Frontal cortex (tissue), 4 donors: Measurements from ENCODE around the gene MAP4. TPM values are rescaled to one million over a fixed set of nuclear protein-coding genes. Genes with fewer than 3 reads are reported as not detected.
"Not testable (repeated sequence)": the region's sequence is repeated elsewhere in the genome, so short reads cannot be mapped to it uniquely, and the experiment has no call there.

Experiments used
- DNase-seq, 2 donors: peaks; one replicate each; pipeline ENCODE4 v3.0.0; 2012; ENCODE audit warnings: low spot score in 2 of 2
- FAIRE-seq: peaks from 2 replicates; lab custom pipeline; 2012; peaks lifted over from hg19 to GRCh38; lab: Jason Lieb, UNC
- total RNA-seq: library from RNA; depleted of rRNA; stranded (reverse); fragments of >200 nt; gene quantifications from one replicate; pipeline ENCODE4 v1.2.3, GENCODE V29; 2014
- donor health status: control.
- donor health status: control.
- donor health status: control.

MAP4 gene
- total RNA-seq, 1 donor from 2014 or later = 258 TPM

DNA sequence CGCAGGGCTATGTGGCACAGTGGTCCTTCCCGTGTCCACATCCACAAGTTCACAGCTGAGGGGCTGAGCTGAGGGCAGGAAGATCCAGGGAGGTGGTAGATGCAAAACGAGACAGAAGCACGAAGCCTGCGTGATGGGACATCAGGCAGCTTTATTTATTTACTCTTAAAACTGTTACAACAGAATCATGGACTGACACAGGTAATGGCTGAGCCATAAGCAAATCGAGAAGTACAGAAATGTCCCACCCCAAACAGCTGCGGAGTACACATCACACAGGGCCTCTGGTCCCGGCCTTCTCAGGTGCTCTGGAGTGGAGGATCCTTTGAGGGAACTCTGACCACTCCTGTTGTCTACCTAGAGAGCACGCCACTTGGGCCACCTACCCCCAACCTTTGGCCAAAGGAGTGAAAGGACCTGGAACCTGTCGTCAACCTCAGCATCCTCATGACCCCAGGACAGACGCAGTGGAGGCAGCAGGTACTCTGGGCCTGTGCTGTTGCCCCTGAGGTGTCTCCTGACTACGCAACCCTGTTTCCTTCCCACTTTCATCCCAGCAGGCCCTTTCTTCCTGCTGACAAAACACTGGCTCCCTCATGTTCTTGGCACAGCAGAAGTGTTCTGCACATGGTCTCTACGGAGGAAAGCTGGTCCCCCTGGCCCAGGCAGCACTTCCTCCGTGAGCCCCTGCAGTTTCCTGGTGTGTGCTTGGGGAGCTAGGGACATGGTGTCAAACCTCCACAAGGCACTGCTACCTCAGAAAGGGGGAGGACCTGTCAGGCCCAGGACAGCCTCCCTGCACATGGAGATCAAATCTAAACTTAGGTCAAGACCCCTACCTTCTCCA, 165.4 kb downstream of the MAP4 start:
- FAIRE-seq = no peak
- DNase-seq = no peak

DNA sequence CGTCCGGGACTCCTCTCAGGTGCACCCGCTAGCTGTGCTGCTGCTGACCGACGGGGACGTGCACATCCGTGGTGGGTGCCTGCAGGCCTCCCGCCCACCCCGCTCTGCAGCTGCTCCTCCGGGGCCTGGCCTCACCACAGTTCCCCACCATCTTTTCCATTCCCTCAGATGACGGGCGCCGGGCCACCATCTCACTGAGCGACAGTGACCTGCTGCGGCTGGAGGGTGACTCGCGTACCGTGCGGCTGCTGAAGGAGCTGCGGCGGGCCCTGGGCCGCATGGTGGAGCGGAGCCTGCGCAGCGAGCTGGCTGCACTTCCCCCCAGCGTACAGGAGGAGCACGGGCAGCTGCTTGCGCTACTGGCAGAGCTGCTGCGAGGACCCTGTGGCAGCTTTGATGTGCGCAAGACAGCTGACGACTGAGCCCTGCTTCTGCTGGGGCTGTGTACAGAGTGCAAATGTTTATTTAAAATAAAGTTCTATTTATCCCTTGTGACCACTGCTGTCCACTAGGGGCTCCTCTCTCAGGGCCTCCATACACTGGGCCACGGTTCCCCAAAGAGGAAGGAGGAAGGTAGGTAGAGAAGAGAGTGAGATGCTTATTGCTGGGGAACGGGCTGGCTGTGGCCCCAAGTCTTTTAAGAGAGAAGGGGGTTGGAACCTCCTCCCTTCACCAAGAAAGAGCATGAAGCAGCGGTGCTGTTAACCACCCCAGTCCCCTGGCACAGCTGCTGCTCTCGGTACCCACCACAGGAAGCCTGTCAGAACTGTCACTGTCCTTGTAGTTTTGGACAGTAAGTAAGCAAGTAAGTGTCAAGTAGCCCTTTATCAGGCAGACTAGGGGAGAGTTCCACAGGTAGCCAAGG, 166.3 kb downstream of the MAP4 start:
- no peak for DNase-seq

DNA sequence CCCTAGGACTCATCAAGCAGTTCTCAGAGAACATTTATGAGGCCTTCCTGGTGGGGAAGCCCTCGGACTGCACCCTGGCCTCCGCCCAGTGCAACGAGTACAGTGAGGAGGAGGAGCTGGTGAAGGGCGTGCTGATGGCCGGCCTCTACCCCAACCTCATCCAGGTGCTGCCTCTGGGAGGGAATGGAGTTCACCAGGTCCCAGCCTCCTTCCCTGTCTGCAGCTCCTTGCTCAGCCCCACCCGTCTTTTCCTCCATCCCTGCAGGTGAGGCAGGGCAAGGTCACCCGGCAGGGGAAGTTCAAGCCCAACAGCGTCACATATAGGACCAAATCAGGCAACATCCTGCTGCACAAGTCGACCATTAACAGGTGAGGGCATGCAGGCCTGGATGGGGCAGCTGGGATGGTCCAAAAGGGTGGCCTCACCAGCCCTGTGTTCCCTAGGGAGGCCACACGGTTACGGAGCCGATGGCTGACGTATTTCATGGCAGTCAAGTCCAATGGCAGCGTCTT, 167.0 kb downstream of the MAP4 start:
- DNase-seq (no peak), FAIRE-seq (no peak)

More for the DNA sequence above, 166.3 kb downstream of the MAP4 start:
- no peak for FAIRE-seq

DNA sequence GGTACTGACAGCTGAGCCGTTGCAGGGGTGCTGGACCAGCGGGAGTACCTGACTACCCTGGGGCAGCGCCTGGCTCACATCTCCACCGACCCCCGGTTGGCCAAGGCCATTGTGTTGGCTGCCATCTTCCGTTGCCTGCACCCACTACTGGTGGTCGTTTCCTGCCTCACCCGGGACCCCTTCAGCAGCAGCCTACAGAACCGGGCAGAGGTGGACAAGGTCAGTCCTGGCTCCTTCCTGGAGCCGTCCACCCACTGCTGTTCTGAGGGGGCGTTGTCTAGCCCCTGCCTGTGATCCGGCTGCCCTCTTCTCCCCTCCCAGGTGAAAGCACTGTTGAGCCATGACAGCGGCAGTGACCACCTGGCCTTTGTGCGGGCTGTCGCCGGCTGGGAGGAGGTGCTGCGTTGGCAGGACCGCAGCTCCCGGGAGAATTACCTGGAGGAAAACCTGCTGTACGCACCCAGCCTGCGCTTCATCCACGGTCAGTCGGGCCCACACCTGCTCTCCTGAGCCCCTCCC, 167.6 kb downstream of the MAP4 start:
- no peak for FAIRE-seq
- DNase-seq = no peak

DNA sequence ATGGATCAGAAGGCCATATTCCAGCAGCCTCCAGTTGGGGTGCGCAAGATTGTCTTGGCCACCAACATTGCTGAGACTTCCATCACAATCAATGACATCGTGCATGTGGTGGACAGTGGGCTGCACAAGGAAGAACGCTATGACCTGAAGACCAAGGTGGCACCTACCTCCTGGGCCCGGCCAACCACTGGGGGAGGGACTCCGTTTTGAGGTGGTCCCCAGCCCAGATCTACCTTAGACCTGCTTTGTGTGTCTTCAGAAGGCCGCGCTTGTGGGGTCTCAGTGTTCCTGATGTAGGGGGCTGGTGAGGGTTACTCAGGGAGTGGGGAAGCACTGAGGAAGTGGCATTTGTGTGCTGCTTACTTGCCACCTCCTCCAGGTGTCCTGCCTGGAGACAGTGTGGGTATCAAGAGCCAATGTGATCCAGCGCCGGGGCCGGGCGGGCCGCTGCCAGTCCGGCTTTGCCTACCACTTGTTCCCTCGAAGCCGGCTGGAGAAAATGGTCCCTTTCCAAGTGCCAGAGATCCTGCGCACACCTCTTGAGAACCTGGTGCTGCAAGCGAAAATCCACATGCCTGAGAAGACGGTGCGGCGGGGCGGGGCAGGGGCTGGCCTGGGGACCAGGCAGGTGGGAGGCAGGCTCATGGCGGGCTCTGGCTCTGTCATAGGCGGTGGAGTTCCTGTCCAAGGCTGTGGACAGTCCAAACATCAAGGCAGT, 168.3 kb downstream of the MAP4 start:
- DNase-seq (no peak), FAIRE-seq (no peak)

DNA sequence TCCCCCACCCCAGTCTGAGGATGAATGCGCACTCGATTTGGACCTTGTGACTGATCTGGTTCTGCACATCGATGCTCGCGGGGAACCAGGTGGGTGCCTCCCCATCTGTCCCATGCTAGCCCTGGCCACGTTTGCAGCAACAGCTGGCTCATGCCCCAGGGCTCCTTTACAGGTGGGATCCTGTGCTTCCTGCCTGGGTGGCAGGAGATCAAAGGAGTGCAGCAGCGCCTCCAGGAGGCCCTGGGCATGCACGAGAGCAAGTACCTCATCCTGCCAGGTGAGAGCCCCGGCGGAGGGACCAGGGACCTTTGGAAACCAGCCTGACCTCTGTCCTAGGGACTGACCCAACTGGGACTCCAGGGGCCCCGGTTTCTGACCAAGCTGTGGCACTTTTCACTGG, 169.0 kb downstream of the MAP4 start:
- DNase-seq (no peak), FAIRE-seq (no peak)

DNA sequence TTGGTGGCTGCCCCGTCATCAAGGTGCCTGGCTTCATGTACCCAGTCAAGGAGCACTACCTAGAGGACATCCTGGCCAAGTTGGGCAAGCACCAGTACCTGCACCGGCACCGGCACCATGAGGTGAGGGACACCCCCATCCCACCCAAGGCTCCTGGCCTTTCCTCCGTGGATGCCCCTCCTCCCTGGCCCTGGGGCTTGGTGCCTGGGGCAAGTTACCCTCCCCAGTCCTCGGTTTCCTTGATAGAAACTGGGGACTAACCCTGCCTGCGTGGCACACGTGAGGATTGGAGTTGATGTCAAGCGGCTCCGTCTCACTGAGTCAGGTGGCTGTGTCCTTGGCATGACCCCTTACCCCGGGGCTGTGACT, 169.4 kb downstream of the MAP4 start:
- DNase-seq (no peak), FAIRE-seq (no peak)

DNA sequence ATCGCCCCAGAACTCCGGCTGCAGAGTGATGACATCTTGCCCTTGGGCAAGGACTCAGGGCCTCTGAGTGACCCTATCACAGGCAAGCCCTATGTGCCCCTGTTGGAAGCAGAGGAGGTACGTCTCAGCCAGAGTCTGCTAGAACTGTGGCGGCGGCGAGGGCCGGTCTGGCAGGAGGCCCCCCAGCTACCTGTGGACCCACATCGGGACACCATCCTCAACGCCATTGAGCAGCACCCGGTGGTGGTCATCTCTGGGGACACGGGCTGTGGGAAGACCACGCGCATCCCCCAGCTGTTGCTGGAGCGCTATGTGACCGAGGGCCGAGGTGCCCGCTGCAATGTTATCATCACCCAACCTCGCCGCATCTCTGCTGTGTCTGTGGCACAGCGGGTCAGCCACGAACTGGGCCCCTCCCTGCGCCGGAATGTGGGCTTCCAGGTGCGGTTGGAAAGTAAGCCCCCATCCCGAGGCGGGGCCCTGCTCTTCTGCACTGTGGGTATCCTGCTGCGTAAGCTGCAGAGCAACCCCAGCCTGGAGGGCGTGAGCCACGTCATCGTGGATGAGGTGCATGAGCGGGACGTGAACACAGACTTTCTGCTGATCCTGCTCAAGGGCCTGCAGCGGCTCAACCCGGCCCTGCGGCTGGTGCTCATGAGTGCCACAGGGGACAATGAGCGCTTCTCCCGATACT, 169.9 kb downstream of the MAP4 start:
- no peak for FAIRE-seq

DNA sequence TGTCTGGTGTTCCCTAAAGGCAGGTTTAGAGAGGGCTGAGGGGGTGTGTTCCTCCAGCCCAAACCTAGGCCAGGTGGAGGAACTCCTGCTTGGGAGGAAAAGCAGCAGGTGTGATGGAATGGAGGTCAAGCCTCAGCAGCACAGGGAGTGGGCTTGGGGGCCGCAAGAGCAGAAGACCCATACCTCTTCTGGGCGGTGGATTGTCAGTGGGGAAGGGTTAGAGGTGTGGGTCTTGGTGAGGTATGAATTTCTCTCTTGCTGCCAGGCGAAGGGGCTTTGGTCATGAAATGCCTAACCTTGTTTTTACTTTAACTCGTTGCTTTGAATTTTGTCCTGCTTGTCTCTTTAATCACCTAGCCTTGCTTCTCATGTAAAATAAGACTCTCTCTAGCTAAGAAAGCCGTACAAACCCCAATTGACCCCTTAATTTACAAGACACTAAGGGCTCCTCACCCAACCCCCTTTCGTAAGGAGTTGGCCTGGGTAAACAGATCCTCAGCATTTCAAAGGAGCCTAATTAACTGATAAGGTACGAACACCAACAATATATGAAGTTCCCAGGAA, 174.3 kb downstream of the MAP4 start:
- no peak for FAIRE-seq

More for the DNA sequence above, 169.9 kb downstream of the MAP4 start:
- no peak for DNase-seq

DNA sequence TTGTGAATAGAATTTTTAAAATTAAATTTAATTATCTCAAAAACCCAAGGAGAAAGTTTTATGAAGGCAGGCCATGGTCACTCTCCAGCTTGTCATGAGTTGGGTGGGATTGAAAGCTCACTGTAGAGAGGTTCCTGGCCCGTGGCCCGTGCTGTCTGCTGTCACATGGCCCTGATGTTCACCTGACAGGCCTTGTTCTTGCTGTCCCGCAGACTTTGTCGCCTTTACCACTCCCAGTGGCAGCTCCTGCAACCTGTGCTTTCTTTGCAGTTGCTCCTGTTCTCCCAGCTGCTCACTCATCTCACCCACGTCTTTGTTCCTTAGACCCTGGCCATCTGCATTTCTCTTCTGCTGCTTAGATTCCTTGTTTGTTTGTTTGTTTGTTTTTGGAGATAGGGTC, 177.7 kb downstream of the MAP4 start:
- no peak for FAIRE-seq
- DNase-seq = no peak

More for the DNA sequence above, 174.3 kb downstream of the MAP4 start:
- DNase-seq = no peak

DNA sequence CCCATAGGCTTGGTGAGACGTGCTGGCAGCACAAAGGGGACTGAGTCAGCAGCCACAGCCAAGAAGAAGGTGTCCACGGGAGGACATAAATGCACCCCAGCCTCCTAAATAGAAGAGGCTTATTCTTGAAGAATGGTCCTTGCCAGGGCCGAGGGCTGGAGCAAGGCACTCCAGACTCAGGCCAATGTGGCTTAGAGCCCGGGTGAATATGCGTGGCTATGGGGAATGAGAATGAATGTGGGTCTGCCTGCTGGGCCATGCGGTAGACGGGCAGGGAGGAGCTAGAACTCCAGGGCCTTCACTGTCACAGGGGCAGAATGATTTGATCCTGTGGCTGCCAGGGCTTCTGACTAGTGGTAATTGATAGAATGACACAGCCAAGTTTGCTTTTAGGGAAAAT, 179.2 kb downstream of the MAP4 start:
- FAIRE-seq (no peak), DNase-seq (no peak)

DNA sequence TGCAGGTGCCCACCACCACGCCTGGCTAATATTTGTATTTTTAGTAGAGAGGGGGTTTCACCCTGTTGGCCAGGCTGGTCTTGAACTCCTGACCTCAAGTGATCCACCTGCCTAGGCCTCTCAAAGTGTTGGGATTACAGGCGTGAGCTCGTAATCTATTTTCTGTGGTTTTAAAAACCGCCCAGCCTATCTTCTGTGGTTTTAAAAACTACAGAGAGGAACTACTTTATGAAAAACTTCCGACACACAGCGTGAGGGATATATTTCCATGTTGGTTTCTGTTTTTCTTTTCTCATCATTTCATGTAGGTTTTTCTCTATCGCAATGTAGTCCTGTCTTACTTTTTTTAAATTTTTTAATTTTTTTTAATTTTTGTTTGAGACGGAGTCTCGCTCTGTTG, 186.7 kb downstream of the MAP4 start:
- DNase-seq, FAIRE-seq: not testable (repeated sequence)

DNA sequence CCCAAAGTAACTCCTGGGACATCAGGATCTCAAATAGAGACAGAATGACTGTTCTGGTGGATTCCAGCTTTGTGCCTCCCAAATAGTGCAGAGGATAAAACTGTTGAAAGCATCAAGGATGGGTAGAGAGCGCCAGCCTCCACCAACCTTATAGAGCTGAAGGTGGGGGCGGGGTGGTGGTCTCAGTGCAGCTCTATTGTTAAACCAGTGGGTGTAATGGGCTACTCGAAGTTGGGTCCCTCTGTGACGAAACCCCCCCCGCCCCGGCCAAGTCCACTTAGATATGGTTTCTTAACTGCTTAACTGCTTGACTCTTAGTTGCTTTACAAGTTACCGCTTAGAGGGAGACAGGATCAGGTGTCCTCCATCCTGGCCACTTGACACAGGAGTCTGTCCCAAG, 190.6 kb downstream of the MAP4 start:
- DNase-seq = no peak
- FAIRE-seq = no peak

DNA sequence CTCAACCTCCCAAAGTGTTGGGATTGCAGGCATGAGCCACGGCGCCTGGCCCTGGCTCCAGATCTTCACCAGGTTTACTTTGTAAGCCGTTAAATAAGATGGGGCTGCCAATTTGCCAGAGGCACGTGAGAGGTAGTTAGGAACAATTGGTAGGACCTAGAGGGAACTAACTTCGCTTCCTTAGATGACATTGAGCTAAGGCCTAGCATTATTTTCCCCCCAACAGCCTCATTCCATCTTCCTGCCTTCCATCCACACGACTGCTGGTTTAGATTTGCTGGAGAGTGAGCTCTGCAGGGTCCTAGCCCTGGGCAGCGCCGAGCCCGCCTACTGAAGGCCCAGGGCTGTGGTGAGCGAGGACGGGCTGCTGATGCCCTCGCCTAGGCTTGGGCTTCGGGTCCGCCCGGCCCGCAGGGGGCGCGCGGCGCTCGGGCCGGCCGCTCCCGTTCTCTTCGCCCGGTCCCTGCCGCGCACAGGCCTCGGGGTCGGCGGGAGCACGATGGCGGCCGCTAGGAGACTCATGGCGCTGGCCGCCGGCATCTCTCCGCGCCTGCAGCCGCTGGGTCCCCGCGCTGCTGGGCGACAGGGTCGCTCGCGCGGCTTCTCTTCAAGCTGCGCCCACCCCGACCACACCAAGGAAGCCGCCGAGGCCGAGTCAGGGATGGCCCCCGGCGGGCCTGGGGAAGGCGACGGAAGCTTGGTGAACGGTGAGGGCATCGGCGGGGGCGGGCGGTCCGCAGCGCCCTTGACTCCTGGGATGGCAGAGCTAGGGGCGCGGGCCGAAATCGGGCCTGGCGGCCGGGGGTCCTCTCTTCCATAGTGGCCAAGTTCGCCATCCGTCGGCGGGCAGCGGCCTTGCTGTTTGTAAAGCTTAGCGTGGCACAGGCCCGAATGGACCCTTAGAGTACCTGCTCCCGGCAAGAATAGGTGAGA, 191.4 kb downstream of the MAP4 start:
- DNase-seq (peak; percentile 90 to 95), FAIRE-seq (no peak)

DNA sequence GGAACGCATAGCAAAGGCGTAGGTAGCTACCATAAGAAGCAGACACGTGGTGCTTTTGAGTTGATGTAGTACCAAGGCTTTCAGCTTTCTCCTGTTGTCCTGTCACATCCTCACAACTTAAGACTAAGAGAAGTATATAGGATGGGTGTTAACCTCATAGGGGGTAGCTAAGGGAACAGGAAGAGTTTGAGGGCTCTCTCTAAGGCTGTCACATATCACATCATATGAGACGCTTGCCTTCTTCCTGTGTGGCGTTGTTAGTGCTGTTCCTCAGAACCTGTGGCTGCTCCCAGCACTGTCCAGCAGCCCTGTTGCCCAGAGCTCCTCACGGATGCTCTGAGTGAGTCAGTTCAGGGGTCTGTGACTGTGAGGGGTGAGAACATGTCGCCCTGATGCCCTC, 198.6 kb downstream of the MAP4 start:
- DNase-seq (no peak), FAIRE-seq (no peak)

DNA sequence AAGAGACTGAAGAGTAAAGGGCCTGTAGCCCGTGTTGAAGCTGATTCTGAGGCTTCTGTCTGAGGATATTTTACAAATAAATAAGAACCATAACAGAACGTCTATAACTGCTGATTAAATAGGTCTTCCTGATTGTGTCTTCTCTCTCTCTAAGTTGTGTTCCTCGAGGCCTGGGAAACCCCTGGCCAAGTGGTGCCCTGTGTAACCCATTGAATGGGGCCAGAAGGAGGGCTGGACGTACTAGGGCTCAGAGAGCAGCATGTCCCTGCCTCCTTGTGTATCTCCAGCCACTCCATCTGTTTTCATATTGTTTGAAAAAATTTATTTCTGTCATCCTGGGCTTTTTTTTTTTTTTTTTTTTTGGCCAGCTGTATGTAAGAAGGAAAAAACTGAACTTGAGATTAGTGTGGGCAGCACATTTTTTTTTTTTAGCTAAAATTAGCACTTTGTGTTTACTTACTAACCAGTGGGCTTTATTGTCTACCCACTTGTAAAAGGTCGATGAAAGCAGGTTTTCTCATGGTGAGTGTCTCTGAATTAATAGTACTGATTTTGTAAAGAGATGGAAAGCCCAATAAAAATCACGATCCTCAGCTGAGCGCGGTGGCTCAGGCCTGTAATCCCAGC, 202.6 kb downstream of the MAP4 start:
- no peak for DNase-seq
- no peak for FAIRE-seq

DNA sequence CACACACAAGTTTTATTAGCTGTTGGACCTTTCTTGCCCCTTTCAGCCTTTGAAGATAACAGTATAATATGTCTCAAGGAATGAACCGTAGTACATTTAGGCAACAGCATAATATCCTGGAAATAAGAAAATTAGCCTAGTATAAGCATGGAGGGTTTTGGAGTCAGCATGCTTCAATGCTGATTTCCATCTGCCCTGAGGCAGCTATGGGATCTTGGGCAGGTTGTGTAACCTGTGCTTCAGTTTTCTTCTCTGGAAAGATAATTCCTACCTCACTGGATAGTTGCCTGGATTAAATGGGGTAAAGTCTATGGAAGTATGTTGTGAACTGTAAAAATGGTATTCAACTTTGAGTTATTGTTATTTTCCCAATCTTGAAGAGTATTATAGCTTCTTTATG, 211.6 kb downstream of the MAP4 start:
- FAIRE-seq (no peak), DNase-seq (no peak)
